Keratinocyte (primary cell): ENCODE data around the gene BCAS1. TPM values are rescaled to one million over a fixed set of nuclear protein-coding genes. Genes with fewer than 3 reads are reported as not detected.

Experiments used
- DNase-seq: peaks from one replicate; pipeline ENCODE4 v3.0.0-alpha.2; 2011; ENCODE audit warnings: low read depth, missing footprints, low spot score
- FAIRE-seq: peaks from 2 replicates; lab custom pipeline; 2011; peaks lifted over from hg19 to GRCh38; lab: Jason Lieb, UNC
- H2AFZ ChIP-seq: 2 replicates; pipeline ENCODE4 v1.6.0; 2012; ENCODE audit warnings: low read length, control low read depth, inconsistent platforms; ENCODE audit not compliant: control insufficient read depth
- H3K27ac ChIP-seq: 2 replicates; pipeline ENCODE4 v1.5.1; 2011; ENCODE audit warnings: low read length; ENCODE audit not compliant: control insufficient read depth, insufficient read depth
- H3K27me3 ChIP-seq: 3 replicates; pipeline ENCODE4 v1.6.0; 2011; ENCODE audit warnings: low read length; ENCODE audit not compliant: control insufficient read depth, insufficient read depth; ENCODE audit errors: extremely low read depth
- H3K36me3 ChIP-seq, 2 experiments: 2 replicates in 1 of 2; 3 replicates in 1 of 2; pipeline ENCODE4 v1.5.1; 2011; ENCODE audit warnings: low read length in 2 of 2, mild to moderate bottlenecking in 1 of 2; ENCODE audit not compliant: control insufficient read depth in 2 of 2, insufficient read depth in 2 of 2; ENCODE audit errors: extremely low read depth in 1 of 2
- H3K4me1 ChIP-seq: 3 replicates; pipeline ENCODE4 v1.5.1; 2011; ENCODE audit warnings: low read length; ENCODE audit not compliant: control insufficient read depth, insufficient read depth; ENCODE audit errors: extremely low read depth
- H3K4me2 ChIP-seq: 3 replicates; pipeline ENCODE4 v1.6.0; 2011; ENCODE audit warnings: low read depth, low read length; ENCODE audit not compliant: control insufficient read depth, insufficient read depth; ENCODE audit errors: extremely low read depth
- H3K4me3 ChIP-seq, 3 experiments: fragments of 200-600 bp in 1 of 3; sonication (generic) in 1 of 3; 2 replicates in 2 of 3; 3 replicates in 1 of 3; pipeline ENCODE4 v1.5.1; 2011 to 2016; ENCODE audit warnings: low read length in 3 of 3, mild to moderate bottlenecking in 3 of 3, control low read depth in 2 of 3, inconsistent platforms in 1 of 3, low read depth in 1 of 3, mixed read lengths in 1 of 3, mixed run types in 1 of 3, moderate library complexity in 1 of 3; ENCODE audit not compliant: control insufficient read depth in 2 of 3, insufficient read depth in 2 of 3; ENCODE audit errors: extremely low read depth in 1 of 3
- H3K79me2 ChIP-seq: 2 replicates; pipeline ENCODE4 v1.6.0; 2012; ENCODE audit warnings: low read length; ENCODE audit not compliant: control insufficient read depth, insufficient read depth
- H3K9ac ChIP-seq: 3 replicates; pipeline ENCODE4 v1.6.0; 2011; ENCODE audit warnings: low read length; ENCODE audit not compliant: control insufficient read depth, insufficient read depth; ENCODE audit errors: extremely low read depth
- H3K9me1 ChIP-seq: 3 replicates; pipeline ENCODE4 v1.6.0; 2011; ENCODE audit warnings: low read length; ENCODE audit not compliant: control insufficient read depth, insufficient read depth; ENCODE audit errors: extremely low read depth
- H3K9me3 ChIP-seq: 2 replicates; pipeline ENCODE4 v1.5.1; 2012; ENCODE audit warnings: low read depth, low read length; ENCODE audit not compliant: control insufficient read depth
- H4K20me1 ChIP-seq: 3 replicates; pipeline ENCODE4 v1.6.0; 2011; ENCODE audit warnings: low read length; ENCODE audit not compliant: control insufficient read depth, insufficient read depth; ENCODE audit errors: extremely low read depth
- EZH2 ChIP-seq: IDR thresholded peaks from one replicate; pipeline ENCODE4 v1.6.1; 2012; ENCODE audit warnings: inconsistent platforms, mild to moderate bottlenecking, low read length, moderate library complexity
- dilution Hi-C: fragments of 300-500 bp; cut with MboI; formaldehyde crosslinking; loops from one replicate; pipeline ENCODE4 v1.7.0; 2020; ENCODE audit warnings: low sequenced_read_pairs; ENCODE audit not compliant: extremely low pct_ligation_motif_present
- polyA plus RNA-seq, 5 experiments: library from polyadenylated mRNA; depleted of rRNA in 3 of 5; stranded (reverse) in 3 of 5; stranded (forward) in 1 of 5; unstranded in 1 of 5; fragments of >200 nt; gene quantifications; 1 replicate in 1 of 5; 2 replicates in 3 of 5; 3 replicates in 1 of 5; pipeline versions ENCODE4 v1.2.1 to v1.2.3, GENCODE V29; 2011 to 2012; ENCODE audit warnings: missing spikeins in 2 of 5, low read depth in 1 of 5, low replicate concordance in 1 of 5
- TF ChIP-seq, protein P1 (sequence below), 3 experiments: IDR thresholded peaks in 1 of 3; conservative IDR thresholded peaks in 1 of 3; optimal IDR thresholded peaks in 1 of 3; 2 replicates in 2 of 3; 3 replicates in 1 of 3; pipeline versions ENCODE3 to v1.5.1; 2011; ENCODE audit warnings: low read length in 3 of 3, mild to moderate bottlenecking in 3 of 3, moderate library complexity in 2 of 3, control low read depth in 1 of 3, inconsistent platforms in 1 of 3; ENCODE audit not compliant: insufficient read depth in 2 of 3; ENCODE audit errors: extremely low read depth in 1 of 3

BCAS1 gene
- polyA plus RNA-seq, 1 donor (not counting 4 experiments of a cell fraction or from before 2014, with no cell fraction given), result not detected

DNA sequence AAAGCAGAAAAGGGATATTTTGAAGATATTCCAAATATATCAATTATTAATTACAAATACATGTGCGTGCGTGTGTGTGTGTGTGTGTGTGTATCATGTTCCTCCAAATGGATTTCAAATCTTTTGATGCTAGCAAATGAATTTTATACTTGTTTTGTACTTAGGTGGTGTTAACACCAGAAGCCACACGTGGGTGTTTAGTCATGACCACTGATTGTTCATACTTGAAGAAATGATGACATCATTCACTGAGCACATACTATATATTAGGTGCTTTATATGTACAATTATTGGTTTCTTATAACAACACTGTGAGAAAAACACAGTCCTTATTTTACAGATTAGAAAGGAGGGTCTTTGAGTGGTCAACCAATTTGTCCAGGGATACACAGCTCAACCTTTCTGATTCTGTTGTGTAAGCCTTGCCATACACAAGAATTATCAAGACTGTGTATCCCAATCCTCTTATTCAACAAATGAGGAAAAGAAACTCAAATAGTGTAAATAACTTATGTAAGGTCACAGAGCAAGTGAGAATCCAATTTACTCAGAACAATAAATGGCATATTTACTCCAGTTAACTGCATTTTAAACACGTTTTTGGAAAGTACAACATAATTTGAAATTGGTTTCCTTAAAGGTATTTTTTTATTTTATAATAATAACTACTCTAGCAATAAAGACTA is 88.5 kb downstream of the BCAS1 start:
- Histone ChIP-seq H3K4me2 (no peak overlapping the region), H3K4me1 (no peaks in the 10 kb centered on the region), H3K27ac (no peak overlapping the region), H3K27me3 (peaks cover 3% of the 10 kb centered on the region), H3K79me2 (no peaks in the 10 kb centered on the region), H3K36me3 (no peaks in the 10 kb centered on the region), H3K9me1 (no peaks in the 10 kb centered on the region), H3K4me3 (no peak overlapping the region), H3K9me3 (no peaks in the 10 kb centered on the region), H4K20me1 (no peaks in the 10 kb centered on the region), H3K9ac (no peak overlapping the region), H2AFZ (no peak overlapping the region)
- DNase-seq, result no peak
- dilution Hi-C loops, result no loop called here
- no peak for FAIRE-seq
- TF ChIP-seq, protein P1, sequence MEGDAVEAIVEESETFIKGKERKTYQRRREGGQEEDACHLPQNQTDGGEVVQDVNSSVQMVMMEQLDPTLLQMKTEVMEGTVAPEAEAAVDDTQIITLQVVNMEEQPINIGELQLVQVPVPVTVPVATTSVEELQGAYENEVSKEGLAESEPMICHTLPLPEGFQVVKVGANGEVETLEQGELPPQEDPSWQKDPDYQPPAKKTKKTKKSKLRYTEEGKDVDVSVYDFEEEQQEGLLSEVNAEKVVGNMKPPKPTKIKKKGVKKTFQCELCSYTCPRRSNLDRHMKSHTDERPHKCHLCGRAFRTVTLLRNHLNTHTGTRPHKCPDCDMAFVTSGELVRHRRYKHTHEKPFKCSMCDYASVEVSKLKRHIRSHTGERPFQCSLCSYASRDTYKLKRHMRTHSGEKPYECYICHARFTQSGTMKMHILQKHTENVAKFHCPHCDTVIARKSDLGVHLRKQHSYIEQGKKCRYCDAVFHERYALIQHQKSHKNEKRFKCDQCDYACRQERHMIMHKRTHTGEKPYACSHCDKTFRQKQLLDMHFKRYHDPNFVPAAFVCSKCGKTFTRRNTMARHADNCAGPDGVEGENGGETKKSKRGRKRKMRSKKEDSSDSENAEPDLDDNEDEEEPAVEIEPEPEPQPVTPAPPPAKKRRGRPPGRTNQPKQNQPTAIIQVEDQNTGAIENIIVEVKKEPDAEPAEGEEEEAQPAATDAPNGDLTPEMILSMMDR (optimal IDR thresholded peaks at IDR 0.05 in 1 of 3, IDR thresholded peaks at IDR 0.05 in 1 of 3, conservative IDR thresholded peaks at IDR 0.05 in 1 of 3; ENCODE audit: extremely low read depth in 1 of 3, insufficient read depth in 2 of 3, low read length in 3 of 3), result no peak
- TF ChIP-seq EZH2, result no peak

DNA sequence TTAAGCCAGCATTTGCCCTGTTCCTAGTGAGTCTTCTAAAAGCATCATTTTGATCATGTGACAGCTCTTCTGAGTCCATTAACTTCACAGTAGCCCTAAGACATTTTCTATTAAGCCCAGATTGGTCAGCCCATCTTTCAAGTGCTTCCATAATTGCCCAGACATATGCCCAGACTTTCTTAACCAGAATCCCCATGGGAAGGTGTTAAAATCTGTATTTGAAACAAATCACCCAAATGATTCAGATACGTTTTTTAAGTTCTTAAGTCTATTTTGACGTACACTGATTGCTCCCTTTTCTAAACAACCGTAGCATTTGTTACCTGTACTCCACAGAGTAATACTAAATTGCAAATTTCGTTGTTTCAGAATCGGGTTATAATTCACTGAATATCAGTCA is 89.3 kb downstream of the BCAS1 start:
- no peak overlapping the region for H2AFZ ChIP-seq
- H3K4me2 ChIP-seq, result no peak overlapping the region
- H3K4me3 ChIP-seq, result no peak overlapping the region
- H3K9me1 ChIP-seq, result no peaks in the 10 kb centered on the region
- H3K27ac ChIP-seq, result no peak overlapping the region
- TF ChIP-seq, protein P1 (optimal IDR thresholded peaks at IDR 0.05 in 1 of 3, IDR thresholded peaks at IDR 0.05 in 1 of 3, conservative IDR thresholded peaks at IDR 0.05 in 1 of 3; ENCODE audit: extremely low read depth in 1 of 3, insufficient read depth in 2 of 3, low read length in 3 of 3), result no peak
- TF ChIP-seq EZH2, result no peak
- no peak overlapping the region for H3K9ac ChIP-seq
- H3K79me2 ChIP-seq, result no peaks in the 10 kb centered on the region
- H4K20me1 ChIP-seq, result no peaks in the 10 kb centered on the region
- H3K36me3 ChIP-seq, result no peaks in the 10 kb centered on the region
- DNase-seq (no peak), FAIRE-seq (no peak)
- peaks cover 3% of the 10 kb centered on the region for H3K27me3 ChIP-seq
- no peaks in the 10 kb centered on the region for H3K9me3 ChIP-seq
- dilution Hi-C loops, result no loop called here
- no peaks in the 10 kb centered on the region for H3K4me1 ChIP-seq
